GM19324 (cell line): ENCODE measurements around the gene FAM234A.
"Not testable (repeated sequence)": the region's sequence is repeated elsewhere in the genome, so short reads cannot be mapped to it uniquely, and the experiment has no call there.

Experiments used
- ATAC-seq: cut with Tn5 transposase; IDR thresholded peaks from one replicate; pipeline ENCODE4 v1.9.1; 2021; ENCODE audit warnings: mild to moderate bottlenecking, moderate library complexity; ENCODE audit not compliant: unreplicated experiment, low FRiP score

Gene FAM234A

DNA sequence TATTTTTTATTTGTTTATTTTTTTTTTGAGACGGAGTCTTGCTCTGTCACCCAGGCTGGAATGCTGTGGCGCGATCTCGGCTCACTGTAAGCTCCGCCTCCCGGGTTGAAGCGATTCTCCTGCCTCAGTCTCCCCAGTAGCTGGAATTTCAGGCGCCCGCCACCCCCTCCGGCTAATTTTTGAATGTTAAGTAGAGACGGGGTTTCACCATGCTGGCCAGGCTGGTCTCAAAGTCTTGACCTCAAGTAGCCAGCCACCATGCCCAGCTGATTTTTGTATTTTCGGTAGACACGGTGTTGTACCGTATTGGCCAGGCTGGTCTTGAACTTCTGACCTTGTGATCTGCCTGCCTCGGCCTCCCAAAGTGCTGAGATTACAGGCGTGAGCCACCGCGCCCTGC, 4.3 kb upstream of the FAM234A start:
- not testable (repeated sequence) for ATAC-seq

DNA sequence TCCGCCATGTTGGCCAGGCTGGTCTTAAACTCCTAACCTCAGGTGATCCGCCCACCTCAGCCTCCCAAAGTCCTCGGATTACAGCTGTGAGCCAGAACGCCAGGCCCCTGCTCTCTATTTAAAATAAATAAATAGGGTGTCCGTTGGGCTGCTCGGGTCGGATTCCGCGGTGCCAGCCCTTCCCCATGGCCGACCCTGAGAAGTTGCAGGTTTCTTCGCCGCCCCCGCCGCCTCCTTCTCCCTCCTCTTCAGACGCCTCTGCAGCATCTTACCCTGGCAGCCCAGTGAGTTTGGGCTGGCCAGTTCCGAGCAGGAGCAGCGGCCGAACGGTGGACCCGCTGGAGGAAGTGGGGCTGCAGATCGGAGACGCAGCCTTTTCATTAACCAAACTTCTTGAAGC, 3.7 kb upstream of the FAM234A start:
- ATAC-seq, result no peak

DNA sequence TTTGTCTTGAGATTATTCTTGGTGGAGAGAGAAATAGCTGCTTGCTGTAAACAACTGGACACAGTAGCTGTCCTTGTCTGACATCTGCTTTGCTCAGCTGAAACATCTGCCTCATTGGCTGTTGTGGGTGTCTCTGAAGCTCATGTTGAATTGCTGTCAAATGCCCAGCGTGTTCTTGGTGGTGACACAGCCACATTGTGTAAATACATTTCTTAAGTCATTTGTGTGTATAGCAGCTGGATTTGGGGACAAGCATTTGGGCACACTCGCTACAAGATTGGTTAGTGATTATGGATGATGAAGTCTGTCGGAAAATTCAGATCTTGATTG, 5.3 kb downstream of the FAM234A start:
- ATAC-seq, result no peak

DNA sequence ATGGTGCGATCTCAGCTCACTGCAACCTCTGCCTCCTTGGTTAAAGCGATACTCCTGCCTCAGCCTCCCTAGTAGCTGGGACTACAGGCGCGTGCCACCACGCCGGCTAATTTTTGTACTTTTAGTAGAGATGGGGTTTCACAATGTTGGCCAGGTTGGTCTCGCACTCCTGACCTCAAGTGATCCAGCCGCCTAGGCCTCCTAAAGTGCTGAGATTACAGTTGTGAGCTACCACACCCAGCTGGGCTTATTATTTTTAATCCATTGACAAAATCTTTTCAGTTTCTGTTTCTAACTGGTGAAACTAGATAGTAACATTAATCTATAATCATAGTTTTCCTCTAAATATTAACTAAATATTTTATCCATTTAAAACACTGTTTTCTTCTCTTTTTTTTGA, 5.9 kb downstream of the FAM234A start:
- no peak for ATAC-seq

DNA sequence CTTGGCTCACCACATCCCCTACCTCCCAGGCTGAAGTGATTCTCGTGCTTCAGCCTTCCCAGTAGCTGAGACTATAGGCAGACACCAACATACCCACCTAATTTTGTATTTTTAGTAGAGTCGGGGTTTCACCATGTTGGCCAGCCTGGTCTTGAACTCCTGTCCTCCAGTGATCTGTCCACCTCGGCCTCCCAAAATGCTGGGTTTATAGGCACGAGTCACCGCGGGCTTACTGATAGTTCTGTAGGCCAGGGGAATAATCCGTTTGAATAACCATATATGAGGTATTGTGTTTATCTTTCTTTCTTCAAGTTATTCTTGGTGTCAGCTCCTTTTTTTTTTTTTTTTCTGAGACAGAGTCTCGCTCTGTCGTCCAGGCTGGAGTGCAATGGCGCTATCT, 7.7 kb downstream of the FAM234A start:
- no peak for ATAC-seq

DNA sequence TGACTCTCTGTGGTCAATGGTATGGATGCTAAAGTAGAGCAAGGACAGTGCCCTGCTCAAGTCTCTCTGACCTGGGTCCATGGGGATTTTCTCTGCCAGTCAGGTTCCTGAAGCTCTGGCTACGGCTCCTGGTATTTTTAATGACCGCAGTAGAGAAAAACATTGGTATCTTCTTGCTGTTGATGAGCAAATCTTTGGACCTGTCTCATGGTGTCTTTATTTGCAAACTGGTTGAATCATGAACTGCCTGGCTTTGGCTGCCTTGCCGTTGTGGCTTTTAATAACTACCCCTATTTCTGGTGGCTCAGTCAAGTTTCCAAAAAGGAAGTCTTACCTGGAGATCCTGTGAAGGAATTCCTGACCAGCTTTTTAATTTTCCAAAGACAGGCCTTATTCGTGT, 8.7 kb downstream of the FAM234A start:
- no peak for ATAC-seq

DNA sequence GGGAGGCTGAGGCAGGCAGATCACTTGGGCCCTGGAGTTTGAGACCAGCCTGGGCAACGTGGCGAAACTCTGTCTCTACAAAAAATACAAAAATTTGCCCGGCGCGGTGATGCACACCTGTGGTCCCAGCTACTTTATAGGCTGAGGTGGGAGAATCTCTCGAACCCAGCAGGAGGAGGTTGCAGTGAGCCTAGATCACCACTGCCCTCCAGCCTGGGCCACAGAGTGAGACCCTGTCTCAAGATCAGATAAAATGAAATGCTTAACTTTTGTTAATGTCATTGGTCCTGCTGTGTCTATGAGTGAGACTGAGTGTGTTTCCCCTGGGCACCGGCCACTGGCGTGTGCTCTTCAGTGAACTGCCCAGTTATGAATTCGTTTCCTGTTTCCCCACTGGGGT, 10.5 kb downstream of the FAM234A start:
- ATAC-seq, result no peak

DNA sequence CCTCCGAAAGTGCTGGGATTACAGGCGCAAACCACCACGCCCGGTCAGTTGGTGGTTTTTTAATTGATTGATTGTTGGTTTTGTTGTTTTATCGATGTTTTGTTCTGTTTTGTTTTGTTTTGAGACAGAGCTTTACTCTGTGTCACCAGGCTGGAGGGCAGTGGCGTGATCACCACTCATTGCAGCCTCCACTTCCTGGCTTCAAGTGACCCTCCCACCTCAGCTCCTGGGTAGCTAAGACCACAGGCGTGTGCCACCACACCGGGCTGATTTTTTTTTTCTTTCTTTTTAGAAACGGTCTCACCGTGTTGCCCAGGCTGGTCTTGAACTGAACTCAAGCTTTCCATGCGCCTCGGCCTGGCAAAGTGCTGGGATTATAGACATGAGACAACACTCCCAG, 12.4 kb downstream of the FAM234A start:
- no peak for ATAC-seq

DNA sequence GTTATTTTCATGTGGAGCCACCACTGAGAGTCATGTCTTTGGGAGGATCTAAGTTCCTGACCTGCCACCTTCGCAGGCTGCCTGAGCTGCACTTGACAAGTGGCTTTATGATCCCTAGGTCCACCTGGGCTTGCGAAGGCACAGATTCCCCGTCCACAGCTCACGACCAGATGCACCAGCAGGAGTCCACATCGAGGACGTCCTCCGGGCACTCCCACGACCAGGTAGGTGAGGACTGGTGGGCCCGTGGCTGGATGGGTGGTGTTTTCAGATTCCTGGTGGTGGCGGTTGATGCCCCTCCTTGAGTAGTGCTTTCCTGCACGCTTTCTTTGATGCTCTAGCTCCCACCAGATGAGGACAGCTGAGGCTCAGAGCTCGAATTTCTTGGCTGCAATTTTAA, 14.8 kb downstream of the FAM234A start:
- no peak for ATAC-seq

DNA sequence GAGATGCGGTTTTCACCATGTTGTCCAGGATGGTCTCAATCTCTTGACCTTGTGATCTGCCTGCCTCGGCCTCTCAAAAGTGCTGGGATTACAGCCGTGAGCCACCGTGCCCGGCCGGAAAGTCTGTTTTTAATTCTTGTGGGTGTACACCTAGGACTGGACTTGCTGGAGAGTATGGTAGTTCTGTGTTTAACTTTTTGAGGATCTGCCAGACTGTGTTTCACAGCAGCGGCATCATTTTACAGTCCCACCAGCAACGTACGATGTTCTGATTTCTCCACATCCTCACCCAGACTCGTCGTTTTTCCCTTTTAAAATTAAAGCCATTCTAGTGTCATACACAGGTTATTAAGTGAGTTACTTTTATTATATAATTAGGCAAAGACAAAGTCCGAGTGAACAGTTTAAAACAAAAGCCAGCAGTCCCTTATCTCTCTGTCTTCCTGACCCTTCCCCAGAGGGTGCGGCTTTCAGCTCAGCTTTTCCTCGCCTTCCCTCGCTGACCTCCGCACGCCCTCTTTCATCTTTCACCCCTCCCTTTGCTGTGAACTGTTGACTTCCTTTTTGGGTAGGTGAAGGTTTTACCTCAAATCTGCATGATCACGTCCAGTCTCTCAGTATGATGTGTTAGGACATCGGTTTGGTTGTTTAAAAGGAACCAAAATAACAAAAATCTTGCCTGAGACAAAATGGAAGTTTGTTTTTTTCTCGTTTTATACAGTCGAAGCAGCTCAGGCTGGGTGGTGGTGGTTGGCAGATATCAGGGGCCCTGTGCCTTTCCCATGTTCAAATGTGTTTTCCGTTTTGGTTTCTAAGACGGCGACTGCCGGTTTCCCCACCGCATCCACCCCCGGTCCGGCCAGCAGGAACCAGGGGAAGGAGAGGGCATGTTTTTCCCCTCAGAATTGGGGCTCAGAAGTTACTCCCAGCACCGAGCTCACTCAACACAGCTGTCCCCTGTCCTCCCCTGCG, 18.0 kb downstream of the FAM234A start:
- ATAC-seq, result no peak

DNA sequence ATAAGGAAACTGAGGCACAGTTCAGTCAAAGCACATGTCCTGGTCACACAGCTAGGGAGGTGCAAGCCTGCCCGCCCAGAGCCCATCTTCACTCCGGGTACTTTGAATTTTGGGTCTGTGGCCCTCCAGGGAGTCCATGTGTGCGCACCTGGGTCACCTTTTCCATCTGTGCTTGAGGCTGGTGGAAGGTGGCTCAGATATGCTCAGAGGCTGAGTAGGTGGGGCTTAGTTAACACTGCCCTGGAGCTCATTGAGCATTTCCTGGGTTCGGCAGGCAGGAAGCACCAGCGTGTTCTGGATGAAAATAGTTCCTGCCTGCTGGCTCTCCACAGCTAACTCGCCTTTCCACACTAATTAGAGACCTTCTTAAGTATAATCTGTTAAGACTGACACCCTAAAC, 19.2 kb downstream of the FAM234A start:
- no peak for ATAC-seq

DNA sequence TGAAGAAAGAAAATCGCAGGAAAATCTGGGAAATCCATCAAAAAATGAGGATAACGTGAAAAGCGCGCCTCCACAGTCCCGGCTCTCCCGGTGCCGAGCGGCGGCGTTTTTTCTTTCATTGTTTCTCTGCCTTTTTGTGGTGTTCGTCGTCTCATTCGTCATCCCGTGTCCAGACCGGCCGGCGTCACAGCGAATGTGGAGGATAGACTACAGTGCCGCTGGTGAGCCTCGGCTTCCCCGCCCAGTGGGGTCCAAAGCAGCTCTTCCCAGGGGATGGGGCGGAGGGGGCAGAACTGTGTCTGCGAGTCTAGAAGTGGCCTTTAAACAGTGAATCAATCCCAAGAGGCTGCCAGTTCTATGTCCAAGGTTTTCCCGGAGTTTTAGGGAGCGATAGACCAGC, 19.8 kb downstream of the FAM234A start:
- no peak for ATAC-seq

DNA sequence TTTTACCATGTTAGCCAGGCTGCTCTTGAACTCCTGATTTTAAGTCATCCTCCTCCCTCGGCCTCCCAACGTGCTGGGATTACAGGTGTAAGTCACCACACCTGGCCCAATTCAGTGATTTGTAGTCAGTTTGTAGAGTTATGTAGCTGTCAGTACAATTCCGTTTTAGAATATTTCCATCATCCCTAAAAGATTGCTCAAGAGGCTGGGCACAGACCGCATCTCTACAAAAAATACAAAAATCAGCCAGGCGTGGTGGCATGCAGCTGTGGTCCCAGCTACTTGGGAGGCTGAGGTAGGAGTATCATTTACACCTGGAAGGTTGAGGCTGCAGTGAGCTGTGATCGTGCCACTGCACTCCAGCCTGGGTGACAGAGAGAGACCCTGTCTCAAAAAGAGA, 20.6 kb downstream of the FAM234A start:
- ATAC-seq, result no peak

DNA sequence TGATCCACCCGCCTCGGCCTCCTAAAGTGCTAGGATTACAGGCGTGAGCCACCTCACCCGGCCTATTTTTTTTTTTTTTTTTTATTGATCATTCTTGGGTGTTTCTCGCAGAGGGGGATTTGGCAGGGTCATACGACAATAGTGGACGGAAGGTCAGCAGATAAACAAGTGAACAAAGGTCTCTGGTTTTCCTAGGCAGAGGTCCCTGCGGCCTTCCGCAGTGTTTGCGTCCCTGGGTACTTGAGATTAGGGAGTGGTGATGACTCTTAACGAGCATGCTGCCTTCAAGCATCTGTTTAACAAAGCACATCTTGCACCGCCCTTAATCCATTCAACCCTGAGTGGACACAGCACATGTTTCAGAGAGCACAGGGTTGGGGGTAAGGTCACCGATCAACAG, 23.5 kb downstream of the FAM234A start:
- ATAC-seq, result not testable (repeated sequence)

DNA sequence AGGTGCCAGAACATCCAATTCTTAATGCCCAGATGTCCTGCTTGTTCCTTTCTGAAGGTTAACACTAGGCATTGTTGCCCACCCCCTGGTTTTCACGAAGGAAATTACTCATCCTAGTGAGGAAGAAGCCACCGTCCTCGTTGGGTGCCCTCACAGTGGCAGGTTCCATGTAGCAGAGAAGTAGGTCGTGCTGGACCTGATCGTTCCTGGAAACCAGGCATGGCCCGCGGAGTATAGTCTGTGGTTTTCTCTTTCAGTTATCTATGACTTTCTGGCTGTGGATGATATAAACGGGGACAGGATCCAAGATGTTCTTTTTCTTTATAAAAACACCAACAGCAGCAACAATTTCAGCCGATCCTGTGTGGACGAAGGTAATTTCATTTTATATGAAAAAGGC, 24.6 kb downstream of the FAM234A start:
- ATAC-seq, result no peak

DNA sequence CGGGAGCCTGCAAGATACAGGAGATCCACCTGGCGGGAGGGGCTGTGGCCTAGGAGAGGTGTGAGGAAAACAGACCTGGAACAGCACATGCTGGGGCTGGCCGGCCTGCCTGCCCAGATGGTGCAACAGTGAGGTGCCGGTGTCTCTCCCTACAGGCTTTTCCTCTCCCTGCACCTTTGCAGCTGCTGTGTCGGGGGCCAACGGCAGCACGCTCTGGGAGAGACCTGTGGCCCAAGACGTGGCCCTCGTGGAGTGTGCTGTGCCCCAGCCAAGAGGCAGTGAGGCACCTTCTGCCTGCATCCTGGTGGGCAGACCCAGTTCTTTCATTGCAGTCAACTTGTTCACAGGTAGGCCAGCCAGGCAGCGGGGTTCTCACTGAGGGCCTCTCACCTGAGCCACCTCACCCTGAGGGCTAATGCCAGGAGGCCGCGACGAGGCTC, 25.2 kb downstream of the FAM234A start:
- ATAC-seq, result no peak

DNA sequence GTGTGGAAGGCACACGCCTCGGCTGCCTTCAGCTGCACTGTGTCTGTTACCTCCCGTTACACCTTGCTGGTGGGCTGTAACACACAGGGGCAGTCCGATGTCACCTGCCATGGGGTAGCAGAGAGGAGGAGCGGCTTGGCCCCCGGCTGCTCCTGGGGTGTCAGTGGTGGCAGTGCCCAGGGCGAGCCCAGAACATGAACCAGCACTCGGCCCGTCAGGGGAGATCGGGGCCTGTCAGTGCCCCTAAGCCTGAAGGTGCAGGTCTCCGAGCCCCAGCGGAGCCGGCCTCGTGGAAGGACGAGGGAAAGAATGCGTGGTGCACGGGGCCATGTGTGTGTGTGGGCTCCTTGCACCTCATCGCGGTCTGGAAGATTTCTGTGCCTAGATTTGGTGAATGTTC, 25.7 kb downstream of the FAM234A start:
- no peak for ATAC-seq

DNA sequence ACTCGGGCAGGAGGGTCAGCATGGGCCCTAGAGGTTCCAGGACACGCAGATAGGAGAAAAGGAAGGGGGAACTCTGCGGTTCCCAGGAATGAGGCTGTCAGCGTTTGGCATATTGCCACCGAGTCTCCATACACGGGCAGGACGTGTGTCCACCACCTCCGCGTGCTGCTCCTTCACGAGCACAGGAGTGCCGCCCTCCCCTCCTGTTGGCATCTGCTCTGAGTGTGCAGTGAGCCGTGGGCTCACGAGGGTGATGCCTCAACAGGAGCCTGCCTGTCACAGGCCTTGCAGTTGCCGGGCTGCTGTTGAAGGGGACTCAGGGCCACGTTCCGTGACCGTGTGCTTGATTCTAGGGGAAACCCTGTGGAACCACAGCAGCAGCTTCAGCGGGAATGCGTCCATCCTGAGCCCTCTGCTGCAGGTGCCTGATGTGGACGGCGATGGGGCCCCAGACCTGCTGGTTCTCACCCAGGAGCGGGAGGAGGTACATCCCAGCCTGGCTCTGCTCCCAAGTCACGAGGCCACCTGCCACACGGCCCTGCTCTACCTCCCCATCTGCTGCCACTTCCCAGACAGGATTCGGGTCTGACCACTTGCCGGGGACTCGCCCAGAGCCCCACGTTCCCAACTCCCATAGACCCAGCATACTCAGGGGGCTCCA, 26.5 kb downstream of the FAM234A start:
- no peak for ATAC-seq

DNA sequence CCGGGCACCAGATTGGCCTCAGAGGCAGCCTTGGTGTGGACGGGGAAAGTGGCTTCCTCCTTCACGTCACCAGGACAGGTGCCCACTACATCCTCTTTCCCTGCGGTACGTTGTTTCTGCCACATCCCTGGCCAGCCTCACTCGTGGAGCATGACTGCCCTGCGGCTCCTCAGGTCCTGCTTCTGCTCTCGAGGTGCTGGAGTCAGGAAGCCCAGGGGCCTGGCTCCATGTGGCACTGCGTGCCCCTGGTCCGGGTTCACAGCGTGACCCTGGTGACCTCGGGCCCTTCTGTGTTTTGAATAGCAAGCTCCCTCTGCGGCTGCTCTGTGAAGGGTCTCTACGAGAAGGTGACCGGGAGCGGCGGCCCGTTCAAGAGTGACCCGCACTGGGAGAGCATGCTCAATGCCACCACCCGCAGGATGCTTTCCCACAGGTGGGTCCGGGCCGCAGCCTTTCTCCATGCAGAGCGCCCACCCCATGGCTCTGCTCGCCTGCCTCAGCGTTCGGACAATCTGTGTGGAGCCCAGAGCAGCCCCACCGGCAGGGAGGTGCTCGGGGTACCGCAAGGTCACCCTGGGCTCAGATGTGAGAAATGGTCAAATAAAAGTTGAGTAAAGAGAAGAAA, 27.6 kb downstream of the FAM234A start:
- ATAC-seq, result no peak

DNA sequence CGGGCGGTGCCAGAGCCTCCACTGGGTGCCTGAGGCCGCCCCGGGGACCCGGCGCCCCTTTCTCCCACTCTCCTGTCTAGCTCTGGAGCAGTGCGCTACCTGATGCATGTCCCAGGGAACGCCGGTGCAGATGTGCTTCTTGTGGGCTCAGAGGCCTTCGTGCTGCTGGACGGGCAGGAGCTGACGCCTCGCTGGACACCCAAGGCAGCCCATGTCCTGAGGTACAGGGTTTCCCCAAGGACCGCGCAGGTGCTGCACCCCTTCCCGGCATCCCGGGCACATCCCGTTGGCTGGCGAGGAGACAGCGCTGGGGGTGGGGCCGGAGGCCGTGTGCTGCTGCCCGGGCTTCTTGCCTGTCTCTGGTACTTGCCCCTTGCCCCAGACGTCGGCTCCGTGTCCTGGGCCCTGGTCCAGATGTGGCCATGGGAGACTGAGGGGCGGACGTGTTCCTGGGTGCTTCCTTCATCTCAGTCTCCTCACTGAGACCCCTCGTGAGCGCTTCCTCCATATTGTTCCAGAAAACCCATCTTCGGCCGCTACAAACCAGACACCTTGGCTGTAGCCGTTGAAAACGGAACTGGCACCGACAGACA, 28.7 kb downstream of the FAM234A start:
- no peak for ATAC-seq

DNA sequence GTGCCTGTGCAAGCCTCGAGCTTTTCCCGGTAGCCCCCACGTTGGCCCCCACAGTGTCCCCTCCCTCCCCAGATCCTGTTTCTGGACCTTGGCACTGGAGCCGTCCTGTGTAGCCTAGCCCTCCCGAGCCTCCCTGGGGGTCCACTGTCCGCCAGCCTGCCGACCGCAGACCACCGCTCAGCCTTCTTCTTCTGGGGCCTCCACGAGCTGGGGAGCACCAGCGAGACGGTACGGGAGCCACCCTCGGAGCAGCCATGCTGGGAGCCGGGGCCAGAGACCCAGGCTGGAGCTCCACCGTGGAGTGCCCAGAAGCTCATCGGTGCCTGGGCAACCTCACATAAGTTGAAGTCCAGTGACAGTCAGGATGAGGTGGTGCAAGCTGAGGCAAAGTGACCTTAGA, 29.3 kb downstream of the FAM234A start:
- no peak for ATAC-seq
